Stimulated activated CD4-positive, alpha-beta T cell treated with anti-CD3 and anti-CD28 coated beads, Interleukin-12 subunit alpha, Interleukin-12 subunit beta, amount 100 ng/mL, for 4 hours (primary cell): ENCODE measurements around the gene MEGF9.
A peak's percentile ranks its signal among the peaks of the same experiment; 100 is the strongest.

Experiments used
- DNase-seq: peaks from one replicate; pipeline ENCODE4 v3.0.0-alpha.2; 2020

MEGF9 gene

GRCh38 chr9:120730654-120731514 is 16.6 kb upstream of the MEGF9 start:
- no peak for DNase-seq

GRCh38 chr9:120729791-120730241 is 15.5 kb upstream of the MEGF9 start:
- DNase-seq, result no peak

DNA sequence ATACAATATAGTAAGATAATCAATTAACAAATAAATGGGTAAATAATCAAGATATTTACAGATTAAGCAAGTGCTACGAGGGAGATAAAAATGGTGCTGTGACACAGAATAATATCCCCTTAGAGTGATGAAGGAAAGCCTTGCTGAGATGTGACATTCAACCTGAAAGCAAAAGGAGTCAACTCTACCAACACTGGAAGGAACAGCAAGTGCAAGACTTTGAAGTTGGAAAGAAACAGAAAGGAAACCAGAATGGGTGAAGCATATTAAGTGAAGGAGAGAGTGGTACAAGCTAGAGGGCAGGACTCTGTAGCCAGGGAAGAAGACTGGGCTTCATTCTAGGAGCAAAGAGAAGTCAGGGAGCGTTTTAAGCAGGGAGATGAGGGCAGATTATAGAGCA is 12.2 kb upstream of the MEGF9 start:
- no peak for DNase-seq

- DNase-seq, result no peak
Observed at GRCh38 chr9:120725907-120726306, 11.6 kb upstream of the MEGF9 start.

- DNase-seq, result no peak
Observed at GRCh38 chr9:120724757-120725400, 10.6 kb upstream of the MEGF9 start.

DNA sequence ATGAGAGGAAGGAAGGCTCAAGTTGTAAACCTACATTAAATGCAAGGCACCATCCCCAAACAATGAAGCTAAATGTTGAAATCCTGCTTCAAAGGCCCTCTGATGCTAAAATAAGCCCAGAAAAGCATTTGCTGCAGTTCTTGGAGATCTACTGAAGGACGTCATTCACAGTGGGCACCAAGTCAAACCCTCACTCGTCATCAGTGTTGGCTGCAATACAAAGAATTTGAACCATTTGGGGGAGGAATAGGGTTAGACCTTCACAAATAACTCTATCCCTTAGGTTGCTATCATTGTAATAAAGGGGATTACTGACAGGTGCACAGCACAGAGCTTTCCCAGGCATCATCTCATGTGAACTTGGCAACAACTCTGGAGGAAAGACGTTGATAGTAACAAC is 9.3 kb upstream of the MEGF9 start:
- DNase-seq, result no peak

DNA sequence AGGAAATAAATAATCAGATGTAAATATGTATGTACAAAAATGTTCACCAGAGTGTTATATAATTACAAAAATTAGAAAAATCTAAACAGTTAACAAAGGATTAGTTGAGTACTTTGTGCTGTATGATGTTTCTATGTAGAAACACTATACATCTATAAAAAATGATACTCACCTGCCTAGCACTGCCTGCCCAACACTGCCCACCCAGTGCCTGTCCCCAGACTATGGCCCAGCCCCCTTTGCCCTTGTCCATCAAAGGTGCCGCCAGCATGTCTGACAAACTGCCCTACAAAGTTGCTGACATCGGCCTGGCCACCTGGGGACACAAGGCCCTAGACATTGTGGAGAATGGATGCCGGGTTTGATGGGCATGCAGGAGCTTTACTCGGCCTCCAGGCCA is 6.1 kb upstream of the MEGF9 start:
- DNase-seq, result no peak

- no peak for DNase-seq
Observed at GRCh38 chr9:120718316-120718715, 4.0 kb upstream of the MEGF9 start.

GRCh38 chr9:120717176-120717575 is 2.9 kb upstream of the MEGF9 start:
- DNase-seq, result no peak

GRCh38 chr9:120716483-120716882 is 2.2 kb upstream of the MEGF9 start:
- no peak for DNase-seq

- DNase-seq, result no peak
Observed at GRCh38 chr9:120715389-120715924, 1.2 kb upstream of the MEGF9 start.

DNA sequence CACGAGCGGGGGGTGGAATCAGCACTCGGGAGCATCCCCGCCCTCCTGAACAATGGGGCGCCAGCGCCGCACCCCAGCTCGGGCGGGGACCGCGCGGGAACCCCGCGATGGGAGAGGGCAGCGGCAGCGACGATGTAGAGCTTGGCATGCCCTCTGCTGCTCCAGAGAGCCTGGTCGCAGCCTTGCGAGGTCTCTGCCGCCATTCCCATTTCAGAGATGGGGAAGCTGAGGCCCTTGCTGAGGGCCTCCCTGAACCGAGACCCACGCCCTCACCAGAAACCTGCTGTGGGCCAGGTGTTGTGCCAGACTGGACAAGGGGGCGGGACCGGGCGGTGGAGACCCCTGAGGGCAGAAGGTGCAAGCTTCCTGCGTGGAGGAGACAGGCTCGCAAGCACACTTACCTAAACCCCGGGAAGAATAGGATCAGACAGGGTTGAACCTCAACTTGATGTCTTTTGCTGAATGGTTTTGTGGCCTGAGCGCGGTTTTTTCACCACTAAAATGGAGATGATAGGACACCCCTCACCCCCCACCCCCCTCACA is 647 bp upstream of the MEGF9 start:
- DNase-seq, result no peak

GRCh38 chr9:120713257-120714087 is 798 bp downstream of the MEGF9 start:
- DNase-seq, result peak; percentile 12

- no peak for DNase-seq
Observed at GRCh38 chr9:120712539-120713031, 1.7 kb downstream of the MEGF9 start.

GRCh38 chr9:120711841-120712538 is 2.3 kb downstream of the MEGF9 start:
- no peak for DNase-seq

- DNase-seq, result no peak
Observed at GRCh38 chr9:120711354-120711753, 2.9 kb downstream of the MEGF9 start.

DNA sequence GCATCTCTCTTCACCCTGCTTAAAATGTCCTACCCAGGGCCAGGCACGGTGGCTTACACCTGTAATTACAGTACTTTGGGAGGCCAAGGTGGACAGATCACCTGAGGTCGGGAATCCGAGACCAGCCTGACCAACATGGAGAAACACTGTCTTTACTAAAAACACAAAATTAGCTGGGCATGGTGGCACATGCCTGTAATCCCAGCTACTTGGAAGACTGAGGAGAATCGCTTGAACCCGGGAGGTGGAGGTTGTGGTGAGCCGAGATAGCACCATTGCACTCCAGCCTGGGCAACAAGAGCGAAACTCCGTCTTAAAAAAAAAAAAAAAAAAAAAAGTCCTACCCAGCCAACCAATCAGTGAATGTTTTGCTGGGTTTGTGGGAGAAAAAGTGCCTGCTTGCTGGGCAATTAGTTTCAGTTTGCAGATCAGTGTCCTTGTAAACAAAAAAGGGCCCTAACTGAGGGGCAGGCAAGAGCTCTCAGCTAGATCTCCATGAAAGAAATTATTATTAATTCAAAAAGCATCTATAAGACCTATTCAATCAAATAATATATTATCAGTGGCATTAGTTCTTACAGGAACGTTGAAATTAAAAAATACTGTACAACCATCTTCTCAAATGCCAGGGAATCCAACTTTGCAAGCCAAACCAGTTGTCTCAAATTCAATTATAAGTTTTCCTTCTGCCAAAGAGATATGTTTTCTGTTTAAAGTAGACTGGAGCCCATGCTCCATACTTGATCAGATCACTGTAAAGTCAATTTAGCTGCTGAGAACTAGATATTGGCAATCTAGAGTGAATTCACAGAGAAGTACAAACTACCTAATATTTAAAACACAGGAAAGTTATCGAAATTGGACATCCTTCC is 3.9 kb downstream of the MEGF9 start:
- no peak for DNase-seq

DNA sequence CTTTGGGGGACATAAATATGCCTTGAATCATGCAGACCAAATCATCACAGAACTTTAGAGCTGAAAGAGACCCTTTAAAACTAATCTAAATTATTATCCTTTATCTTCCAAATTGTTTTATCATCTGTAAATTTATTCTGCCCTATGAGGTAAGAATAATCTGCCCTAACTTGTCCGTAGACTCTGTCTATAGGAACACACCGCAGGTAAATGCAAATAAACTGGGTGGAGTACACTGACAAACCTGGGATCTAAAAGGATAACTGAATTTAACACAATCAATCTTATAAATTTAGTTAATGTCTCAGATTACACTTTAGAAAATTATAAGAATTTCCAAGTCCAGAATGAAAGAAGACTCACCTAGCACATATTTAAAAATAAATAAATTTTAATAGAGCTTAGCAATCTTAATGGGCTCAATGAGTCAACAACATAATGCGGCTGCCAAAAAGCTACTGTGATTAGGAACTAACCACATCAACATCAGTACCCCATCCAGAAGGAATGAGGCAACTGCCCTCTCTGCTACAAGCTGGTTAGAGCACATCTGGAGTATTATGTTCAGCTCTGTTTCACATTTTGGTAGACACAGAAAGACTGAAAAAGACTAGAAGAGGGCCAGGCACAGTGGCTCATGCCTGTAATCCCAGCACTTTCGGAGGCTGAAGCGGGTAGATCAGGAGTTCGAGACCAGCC is 5.6 kb downstream of the MEGF9 start:
- no peak for DNase-seq

- DNase-seq, result no peak
Observed at GRCh38 chr9:120707170-120707569, 7.1 kb downstream of the MEGF9 start.

DNA sequence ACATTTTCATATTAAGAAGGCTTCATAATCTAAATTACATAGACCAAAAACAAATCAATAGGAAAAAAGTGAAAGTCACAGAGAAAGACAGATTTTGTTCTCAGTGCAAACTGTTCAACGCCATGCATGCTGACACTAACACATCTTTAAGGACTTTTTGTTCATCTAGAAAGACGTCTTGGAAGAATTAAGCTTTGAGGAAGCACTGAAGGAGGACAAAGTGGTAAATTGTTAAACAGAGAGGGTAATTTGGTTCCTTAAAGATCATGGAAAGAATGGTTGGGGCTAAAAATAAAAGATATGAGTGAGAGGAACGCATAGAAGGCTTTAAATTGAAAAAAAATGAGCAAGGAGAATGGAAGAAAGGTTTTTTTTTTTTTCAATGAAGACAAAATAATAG is 9.1 kb downstream of the MEGF9 start:
- no peak for DNase-seq
